Muscle layer of colon (tissue), 2 donors: ENCODE data around the gene SGMS1.

ENCODE experiments used
- H3K27ac ChIP-seq: one replicate; pipeline ENCODE4 v1.7.0; 2013; ENCODE audit warnings: low read depth, mild to moderate bottlenecking, low read length, moderate library complexity
- H3K27me3 ChIP-seq, 2 donors: one replicate each; pipeline ENCODE4 v1.7.0; 2013; ENCODE audit warnings: low read length in 2 of 2, mild to moderate bottlenecking in 2 of 2; ENCODE audit not compliant: insufficient read depth in 2 of 2, control insufficient read depth in 1 of 2
- H3K36me3 ChIP-seq: one replicate; pipeline ENCODE4 v1.7.0; 2013; ENCODE audit warnings: mild to moderate bottlenecking, low read length; ENCODE audit not compliant: insufficient read depth
- H3K4me1 ChIP-seq: one replicate; pipeline ENCODE4 v1.7.0; 2013; ENCODE audit warnings: mild to moderate bottlenecking, low read length; ENCODE audit not compliant: insufficient read depth
- H3K4me3 ChIP-seq, 2 donors: one replicate each; pipeline ENCODE4 v1.7.0; 2013; ENCODE audit warnings: low read length in 2 of 2, low read depth in 1 of 2, mild to moderate bottlenecking in 1 of 2, moderate library complexity in 1 of 2
- H3K9ac ChIP-seq: one replicate; pipeline ENCODE4 v1.7.0; 2013; ENCODE audit warnings: low read length
- H3K9me3 ChIP-seq: one replicate; pipeline ENCODE4 v1.7.0; 2013; ENCODE audit warnings: mild to moderate bottlenecking, low read length
- donor health status: abdominal sarcoma.
- donor health status: Adenocarcinoma of cecum.

The SGMS1 gene

GRCh38 chr10:50403074-50403473, 220.7 kb downstream of the SGMS1 start:
- H3K27ac ChIP-seq: no peak overlapping the region
- no peaks in the 10 kb centered on the region for H3K27me3 ChIP-seq
- H3K36me3 ChIP-seq: no peaks in the 10 kb centered on the region
- no peaks in the 10 kb centered on the region for H3K4me1 ChIP-seq
- H3K4me3 ChIP-seq: no peak overlapping the region
- H3K9ac ChIP-seq: no peak overlapping the region
- no peaks in the 10 kb centered on the region for H3K9me3 ChIP-seq

GRCh38 chr10:50402466-50402865, 221.3 kb downstream of the SGMS1 start:
- Histone ChIP-seq H3K36me3 (no peaks in the 10 kb centered on the region), H3K4me3 (no peak overlapping the region), H3K27me3 (no peaks in the 10 kb centered on the region), H3K9me3 (no peaks in the 10 kb centered on the region), H3K4me1 (no peaks in the 10 kb centered on the region), H3K9ac (no peak overlapping the region), H3K27ac (no peak overlapping the region)

- Histone ChIP-seq H3K9me3 (no peaks in the 10 kb centered on the region), H3K4me3 (no peak overlapping the region), H3K9ac (no peak overlapping the region)
Observed at GRCh38 chr10:50400694-50401093, 223.1 kb downstream of the SGMS1 start.

GRCh38 chr10:50398823-50399222, 224.9 kb downstream of the SGMS1 start:
- no peak overlapping the region for H3K27ac ChIP-seq
- H3K4me3 ChIP-seq: no peak overlapping the region
- H3K9me3 ChIP-seq: no peaks in the 10 kb centered on the region
- H3K27me3 ChIP-seq: no peaks in the 10 kb centered on the region
- no peak overlapping the region for H3K9ac ChIP-seq
- H3K4me1 ChIP-seq: no peaks in the 10 kb centered on the region
- H3K36me3 ChIP-seq: no peaks in the 10 kb centered on the region

More at GRCh38 chr10:50400694-50401093, 223.1 kb downstream of the SGMS1 start:
- H3K27ac ChIP-seq: no peak overlapping the region
- no peaks in the 10 kb centered on the region for H3K27me3 ChIP-seq
- H3K4me1 ChIP-seq: no peaks in the 10 kb centered on the region
- H3K36me3 ChIP-seq: no peaks in the 10 kb centered on the region

- H3K36me3 ChIP-seq: no peaks in the 10 kb centered on the region
- H3K4me3 ChIP-seq: no peak overlapping the region
- no peaks in the 10 kb centered on the region for H3K27me3 ChIP-seq
- H3K27ac ChIP-seq: no peak overlapping the region
- H3K9ac ChIP-seq: no peak overlapping the region
- H3K9me3 ChIP-seq: no peaks in the 10 kb centered on the region
- H3K4me1 ChIP-seq: no peaks in the 10 kb centered on the region
Observed at GRCh38 chr10:50398381-50398780, 225.4 kb downstream of the SGMS1 start.

GRCh38 chr10:50397312-50398140, 226.2 kb downstream of the SGMS1 start:
- Histone ChIP-seq H3K36me3 (no peaks in the 10 kb centered on the region), H3K27ac (no peak overlapping the region), H3K27me3 (no peaks in the 10 kb centered on the region), H3K9ac (no peak overlapping the region), H3K4me3 (no peak overlapping the region), H3K9me3 (no peaks in the 10 kb centered on the region), H3K4me1 (no peaks in the 10 kb centered on the region)

GRCh38 chr10:50396491-50397311, 227.1 kb downstream of the SGMS1 start:
- Histone ChIP-seq H3K27ac (no peak overlapping the region), H3K9me3 (no peaks in the 10 kb centered on the region), H3K27me3 (no peaks in the 10 kb centered on the region), H3K9ac (no peak overlapping the region), H3K4me3 (no peak overlapping the region), H3K36me3 (no peaks in the 10 kb centered on the region), H3K4me1 (no peaks in the 10 kb centered on the region)

- no peak overlapping the region for H3K9ac ChIP-seq
- H3K9me3 ChIP-seq: no peaks in the 10 kb centered on the region
- H3K4me3 ChIP-seq: no peak overlapping the region
- H3K4me1 ChIP-seq: no peaks in the 10 kb centered on the region
- no peak overlapping the region for H3K27ac ChIP-seq
- no peaks in the 10 kb centered on the region for H3K36me3 ChIP-seq
- no peaks in the 10 kb centered on the region for H3K27me3 ChIP-seq
Observed at GRCh38 chr10:50395851-50396250, 227.9 kb downstream of the SGMS1 start.

- Histone ChIP-seq H3K4me1 (no peaks in the 10 kb centered on the region), H3K4me3 (no peak overlapping the region), H3K27me3 (no peaks in the 10 kb centered on the region), H3K9ac (no peak overlapping the region), H3K9me3 (no peaks in the 10 kb centered on the region), H3K27ac (no peak overlapping the region), H3K36me3 (no peaks in the 10 kb centered on the region)
Observed at GRCh38 chr10:50395271-50395670, 228.5 kb downstream of the SGMS1 start.

- no peak overlapping the region for H3K4me3 ChIP-seq
Observed at GRCh38 chr10:50394832-50395231, 228.9 kb downstream of the SGMS1 start.

GRCh38 chr10:50393784-50394467, 229.8 kb downstream of the SGMS1 start:
- no peaks in the 10 kb centered on the region for H3K27me3 ChIP-seq
- no peaks in the 10 kb centered on the region for H3K9me3 ChIP-seq
- no peaks in the 10 kb centered on the region for H3K4me1 ChIP-seq
- H3K27ac ChIP-seq: no peak overlapping the region
- no peaks in the 10 kb centered on the region for H3K36me3 ChIP-seq
- no peak overlapping the region for H3K4me3 ChIP-seq
- H3K9ac ChIP-seq: no peak overlapping the region

More at GRCh38 chr10:50394832-50395231, 228.9 kb downstream of the SGMS1 start:
- Histone ChIP-seq H3K4me1 (no peaks in the 10 kb centered on the region), H3K9ac (no peak overlapping the region), H3K27me3 (no peaks in the 10 kb centered on the region), H3K36me3 (no peaks in the 10 kb centered on the region), H3K27ac (no peak overlapping the region), H3K9me3 (no peaks in the 10 kb centered on the region)
